Measurements from ENCODE around the gene YWHAH. TPM values are rescaled to one million over a fixed set of nuclear protein-coding genes. Genes with fewer than 3 reads are reported as not detected.

YWHAH gene
- polyA plus RNA-seq, 1 experiment: 118 TPM

GRCh38 chr22:31933816-31934482 is 10.4 kb upstream of the YWHAH start:
- Histone ChIP-seq H3K9me3 (ENCODE audit: control insufficient read depth, insufficient read depth, low read length) (no peaks in the 10 kb centered on the region), H3K27ac (ENCODE audit: low read depth, low read length) (no peak overlapping the region), H3K4me3 (ENCODE audit: low read depth, low read length) (no peak overlapping the region), H3K27me3 (ENCODE audit: control insufficient read depth, insufficient read depth, low read length) (peaks cover 14% of the 10 kb centered on the region)
- ChIA-PET CTCF (no interaction called here), POLR2A (no interaction called here)
- TF ChIP-seq, protein P1, sequence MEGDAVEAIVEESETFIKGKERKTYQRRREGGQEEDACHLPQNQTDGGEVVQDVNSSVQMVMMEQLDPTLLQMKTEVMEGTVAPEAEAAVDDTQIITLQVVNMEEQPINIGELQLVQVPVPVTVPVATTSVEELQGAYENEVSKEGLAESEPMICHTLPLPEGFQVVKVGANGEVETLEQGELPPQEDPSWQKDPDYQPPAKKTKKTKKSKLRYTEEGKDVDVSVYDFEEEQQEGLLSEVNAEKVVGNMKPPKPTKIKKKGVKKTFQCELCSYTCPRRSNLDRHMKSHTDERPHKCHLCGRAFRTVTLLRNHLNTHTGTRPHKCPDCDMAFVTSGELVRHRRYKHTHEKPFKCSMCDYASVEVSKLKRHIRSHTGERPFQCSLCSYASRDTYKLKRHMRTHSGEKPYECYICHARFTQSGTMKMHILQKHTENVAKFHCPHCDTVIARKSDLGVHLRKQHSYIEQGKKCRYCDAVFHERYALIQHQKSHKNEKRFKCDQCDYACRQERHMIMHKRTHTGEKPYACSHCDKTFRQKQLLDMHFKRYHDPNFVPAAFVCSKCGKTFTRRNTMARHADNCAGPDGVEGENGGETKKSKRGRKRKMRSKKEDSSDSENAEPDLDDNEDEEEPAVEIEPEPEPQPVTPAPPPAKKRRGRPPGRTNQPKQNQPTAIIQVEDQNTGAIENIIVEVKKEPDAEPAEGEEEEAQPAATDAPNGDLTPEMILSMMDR (IDR thresholded peaks at IDR 0.05; ENCODE audit: low read depth, low read length): no peak
- DNase-seq (ENCODE audit: low read depth, low spot score): no peak

DNA sequence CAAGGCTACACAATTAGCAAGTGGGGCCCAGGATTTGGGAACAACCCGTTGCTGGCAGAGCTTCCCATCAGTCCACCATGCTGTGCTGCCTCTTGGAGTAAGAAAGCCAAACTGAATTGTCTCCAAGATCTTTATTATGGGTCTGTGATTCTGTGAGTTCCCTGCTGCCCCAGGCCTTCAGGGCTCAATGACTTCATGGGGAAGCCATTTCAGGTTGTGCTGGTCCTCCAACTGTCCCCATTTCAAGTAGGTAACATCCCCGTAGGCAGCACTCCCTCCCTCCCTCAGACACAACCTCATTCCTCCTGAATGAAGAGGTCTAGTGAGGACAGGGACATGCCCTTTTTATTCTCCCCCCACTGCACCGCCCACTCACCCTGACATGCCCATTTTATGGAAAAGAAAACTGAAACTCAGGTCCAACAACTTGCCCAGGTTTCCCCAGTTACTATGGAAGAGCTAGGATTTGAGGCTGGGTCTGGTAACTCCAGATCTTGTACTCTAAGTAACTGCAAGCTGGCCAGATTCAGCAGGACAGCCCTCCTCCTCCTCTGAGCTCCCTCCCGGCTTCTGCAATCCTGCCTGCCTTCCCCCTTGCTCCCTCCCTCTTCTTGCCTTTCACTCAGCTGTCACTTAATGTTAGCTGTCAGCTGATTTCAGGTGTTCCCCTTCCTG is 8.2 kb upstream of the YWHAH start:
- POLR2A ChIA-PET: no interaction called here
- Histone ChIP-seq H3K9me3 (ENCODE audit: control insufficient read depth, insufficient read depth, low read length) (no peaks in the 10 kb centered on the region), H3K4me3 (ENCODE audit: low read depth, low read length) (no peak overlapping the region), H3K27me3 (ENCODE audit: control insufficient read depth, insufficient read depth, low read length) (peaks cover 12% of the 10 kb centered on the region), H3K27ac (ENCODE audit: low read depth, low read length) (no peak overlapping the region)
- CTCF ChIA-PET: no interaction called here
- no peak for DNase-seq (ENCODE audit: low read depth, low spot score)
- TF ChIP-seq, protein P1 (IDR thresholded peaks at IDR 0.05; ENCODE audit: low read depth, low read length): no peak

DNA sequence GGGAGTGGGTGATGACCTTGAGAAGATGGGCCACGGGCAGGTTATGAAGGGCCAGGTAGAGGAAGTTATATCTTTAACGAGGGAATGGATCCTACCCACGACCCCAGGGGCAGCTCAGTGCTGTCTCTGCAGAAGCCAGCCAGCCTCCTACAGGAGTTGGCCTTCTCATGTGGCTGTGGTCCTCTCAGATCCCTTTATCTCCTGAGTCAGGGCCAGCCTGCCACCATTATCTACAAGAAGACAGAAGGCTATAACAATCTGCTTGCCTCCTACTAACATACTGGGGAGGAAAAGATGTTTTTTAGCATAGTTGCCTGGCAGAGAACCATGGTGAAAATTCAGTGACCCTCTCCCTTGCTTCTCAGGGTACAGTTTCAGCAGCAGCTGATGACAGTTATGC is 7.0 kb upstream of the YWHAH start:
- no peak overlapping the region for H3K27ac ChIP-seq (ENCODE audit: low read depth, low read length)
- TF ChIP-seq, protein P1 (IDR thresholded peaks at IDR 0.05; ENCODE audit: low read depth, low read length): no peak
- no peaks in the 10 kb centered on the region for H3K9me3 ChIP-seq (ENCODE audit: control insufficient read depth, insufficient read depth, low read length)
- H3K4me3 ChIP-seq (ENCODE audit: low read depth, low read length): no peak overlapping the region
- H3K27me3 ChIP-seq (ENCODE audit: control insufficient read depth, insufficient read depth, low read length): peaks cover 12% of the 10 kb centered on the region
- ChIA-PET CTCF (no interaction called here), POLR2A (no interaction called here)
- no peak for DNase-seq (ENCODE audit: low read depth, low spot score)

DNA sequence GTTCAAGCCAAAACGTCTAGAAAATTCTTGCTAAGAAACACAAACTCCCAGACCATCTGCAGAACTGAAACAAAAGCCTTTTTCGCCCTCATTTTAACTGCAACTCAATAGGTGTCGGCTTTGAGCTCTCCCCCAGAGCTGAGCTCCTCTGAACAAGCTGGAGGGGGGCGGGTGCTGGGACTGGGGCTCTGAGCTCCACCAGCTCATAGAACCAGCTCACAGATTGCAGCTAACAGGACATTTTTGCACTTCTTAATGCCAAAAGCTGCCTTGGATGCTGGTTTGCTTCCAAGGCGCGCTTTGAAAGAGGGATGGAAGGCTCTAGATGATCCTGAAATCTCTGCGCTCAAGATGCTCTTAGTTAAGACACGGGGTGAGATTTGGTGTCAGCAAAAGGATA is 6.0 kb upstream of the YWHAH start:
- DNase-seq (ENCODE audit: low read depth, low spot score): no peak
- Histone ChIP-seq H3K27me3 (ENCODE audit: control insufficient read depth, insufficient read depth, low read length) (peaks cover 12% of the 10 kb centered on the region), H3K9me3 (ENCODE audit: control insufficient read depth, insufficient read depth, low read length) (no peaks in the 10 kb centered on the region), H3K27ac (ENCODE audit: low read depth, low read length) (no peak overlapping the region), H3K4me3 (ENCODE audit: low read depth, low read length) (no peak overlapping the region)
- ChIA-PET CTCF (no interaction called here), POLR2A (interaction anchor here (0.6 kb wide), 1 partner anchor 1982 kb away, joined by 3 read pairs; the partner anchor contains the start of gene LARGE1)
- TF ChIP-seq, protein P1 (IDR thresholded peaks at IDR 0.05; ENCODE audit: low read depth, low read length): no peak

GRCh38 chr22:31940506-31940905 is 3.8 kb upstream of the YWHAH start:
- H3K27me3 ChIP-seq (ENCODE audit: control insufficient read depth, insufficient read depth, low read length): peaks cover 8% of the 10 kb centered on the region
- no peak overlapping the region for H3K4me3 ChIP-seq (ENCODE audit: low read depth, low read length)
- TF ChIP-seq, protein P1 (IDR thresholded peaks at IDR 0.05; ENCODE audit: low read depth, low read length): no peak
- no peak overlapping the region for H3K27ac ChIP-seq (ENCODE audit: low read depth, low read length)
- H3K9me3 ChIP-seq (ENCODE audit: control insufficient read depth, insufficient read depth, low read length): no peaks in the 10 kb centered on the region
- ChIA-PET POLR2A (no interaction called here), CTCF (interaction anchor here (1.0 kb wide), 1 partner anchor 30 kb away, joined by 4 read pairs; no protein-coding TSS in a partner anchor)
- no peak for DNase-seq (ENCODE audit: low read depth, low spot score)

All from AG04450 (cell line).